DND-41 (cell line): ENCODE results near the gene FGB.

Source experiments
- EZH2 ChIP-seq: IDR thresholded peaks from 3 replicates; pipeline ENCODE4 v1.6.1; 2012; ENCODE audit warnings: borderline replicate concordance, low read depth, mild to moderate bottlenecking, moderate library complexity, low read length, inconsistent platforms; ENCODE audit not compliant: severe bottlenecking
- TF ChIP-seq, protein P1 (sequence below): IDR thresholded peaks from 2 replicates; pipeline ENCODE4 v1.5.1; 2012; ENCODE audit warnings: borderline replicate concordance, low read length, moderate library complexity, mild to moderate bottlenecking; ENCODE audit not compliant: poor library complexity, severe bottlenecking; ENCODE audit errors: extremely low read depth

DNA sequence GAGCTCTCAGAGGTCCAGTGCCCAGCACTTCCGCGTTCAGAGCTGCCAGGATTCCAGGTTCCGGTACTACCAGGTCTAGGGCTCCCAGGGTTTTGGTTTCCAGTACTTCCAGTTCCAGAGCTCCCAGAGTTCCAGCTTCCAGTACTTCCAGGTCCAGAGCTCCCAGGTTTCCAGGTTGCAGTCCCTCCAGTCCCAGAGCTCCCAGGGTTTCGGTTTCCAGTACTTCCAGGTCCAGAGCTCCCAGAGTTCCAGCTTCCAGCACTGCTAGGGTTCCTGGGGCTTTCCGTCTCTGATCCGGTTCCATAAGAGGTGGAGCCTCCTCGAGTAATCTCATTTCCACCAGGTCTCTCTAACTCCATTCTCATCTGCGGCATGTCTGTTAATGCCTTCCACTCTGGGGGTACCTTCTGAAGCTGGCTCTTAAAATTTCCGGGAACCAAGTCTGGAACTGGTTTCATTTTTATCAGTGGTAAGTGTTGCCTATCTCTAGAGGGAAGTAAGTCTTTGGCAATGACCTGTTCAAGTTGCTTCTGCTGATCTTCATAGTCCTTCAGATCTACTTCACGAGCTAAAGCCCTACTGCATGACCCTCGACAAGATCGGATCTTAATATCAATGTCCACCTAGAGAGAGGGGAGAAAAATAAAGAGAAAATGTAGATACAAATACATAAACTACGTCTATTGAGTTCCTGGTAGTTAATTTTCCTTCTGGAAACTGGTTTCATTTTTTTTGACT lies 23.7 kb downstream of the FGB start:
- TF ChIP-seq, protein P1, sequence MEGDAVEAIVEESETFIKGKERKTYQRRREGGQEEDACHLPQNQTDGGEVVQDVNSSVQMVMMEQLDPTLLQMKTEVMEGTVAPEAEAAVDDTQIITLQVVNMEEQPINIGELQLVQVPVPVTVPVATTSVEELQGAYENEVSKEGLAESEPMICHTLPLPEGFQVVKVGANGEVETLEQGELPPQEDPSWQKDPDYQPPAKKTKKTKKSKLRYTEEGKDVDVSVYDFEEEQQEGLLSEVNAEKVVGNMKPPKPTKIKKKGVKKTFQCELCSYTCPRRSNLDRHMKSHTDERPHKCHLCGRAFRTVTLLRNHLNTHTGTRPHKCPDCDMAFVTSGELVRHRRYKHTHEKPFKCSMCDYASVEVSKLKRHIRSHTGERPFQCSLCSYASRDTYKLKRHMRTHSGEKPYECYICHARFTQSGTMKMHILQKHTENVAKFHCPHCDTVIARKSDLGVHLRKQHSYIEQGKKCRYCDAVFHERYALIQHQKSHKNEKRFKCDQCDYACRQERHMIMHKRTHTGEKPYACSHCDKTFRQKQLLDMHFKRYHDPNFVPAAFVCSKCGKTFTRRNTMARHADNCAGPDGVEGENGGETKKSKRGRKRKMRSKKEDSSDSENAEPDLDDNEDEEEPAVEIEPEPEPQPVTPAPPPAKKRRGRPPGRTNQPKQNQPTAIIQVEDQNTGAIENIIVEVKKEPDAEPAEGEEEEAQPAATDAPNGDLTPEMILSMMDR = no peak
- TF ChIP-seq EZH2 = no peak
